ENCODE data around the gene IVL. TPM values are rescaled to one million over a fixed set of nuclear protein-coding genes. Genes with fewer than 3 reads are reported as not detected.

IVL gene
- polyA plus RNA-seq, 1 of the 3 experiments (the other 2 are of a cell fraction) = 0.64 TPM

DNA sequence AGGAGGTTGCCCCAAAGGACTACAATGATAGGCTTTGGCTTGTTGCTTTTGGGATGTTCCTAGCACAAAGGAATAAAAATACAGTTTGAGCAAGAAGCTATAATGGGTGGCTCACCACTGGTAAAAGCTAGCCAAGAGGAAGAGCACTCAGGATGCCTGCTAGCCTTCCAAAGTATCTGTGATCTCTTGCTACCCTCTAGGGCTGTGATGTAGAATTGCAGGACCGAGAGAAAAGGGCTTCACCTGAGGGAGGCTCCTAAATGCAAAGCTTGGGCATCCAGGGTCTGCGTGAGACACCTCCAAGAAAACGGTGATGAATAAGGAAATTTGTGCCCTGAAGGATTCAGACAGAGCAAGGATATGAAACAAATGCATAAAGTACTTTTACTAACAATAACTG lies 17.7 kb downstream of the IVL start:
- 2% methylated on average over 3 of the region's 3 CpGs for WGBS (ENCODE audit: low lambda C conversion rate)
- POLR2A ChIA-PET = no interaction called here
- 0 out of 2 replicates have a peak overlapping the region, but pooled peaks have one; percentile 27 for H2AFZ ChIP-seq (ENCODE audit: low read depth)
- H3K27me3 ChIP-seq (ENCODE audit: insufficient read depth) = no peaks in the 10 kb centered on the region
- DNase-seq = no peak
- H3F3A ChIP-seq (replicated peaks; ENCODE audit: insufficient read depth) = no peaks in the 10 kb centered on the region
- H3K79me2 ChIP-seq (ENCODE audit: insufficient read depth) = no peaks in the 10 kb centered on the region
- no peaks in the 10 kb centered on the region for H3K9me2 ChIP-seq
- H3K4me1 ChIP-seq (ENCODE audit: control insufficient read depth in 1 of 2, insufficient read depth in 2 of 2, low read depth in 1 of 2, low read length in 1 of 2) = no peaks in the 10 kb centered on the region
- no peaks in the 10 kb centered on the region for H4K20me1 ChIP-seq (ENCODE audit: insufficient read depth)
- H3K27ac ChIP-seq (ENCODE audit: low read depth in 2 of 2, low read length in 1 of 2) = no peak overlapping the region
- H3K36me3 ChIP-seq (replicated peaks in 1 of 2; ENCODE audit: control insufficient read depth in 1 of 2, insufficient read depth in 2 of 2, low read length in 1 of 2) = no peaks in the 10 kb centered on the region
- no peak overlapping the region for H3K9ac ChIP-seq
- CTCF ChIA-PET = interaction anchor here (1.7 kb wide), 1 partner anchor 57 kb away, joined by 6 read pairs; no protein-coding TSS in a partner anchor
- no peak overlapping the region for H3K4me2 ChIP-seq
- TF ChIP-seq TAF1 (IDR thresholded peaks at IDR 0.05; ENCODE audit: borderline replicate concordance, low read depth, low read length) (no peak), FOSL2 (IDR thresholded peaks at IDR 0.05; ENCODE audit: borderline replicate concordance, low read depth) (no peak), CHD2 (IDR thresholded peaks at IDR 0.05; ENCODE audit: low read length, partially characterized antibody) (no peak), RCOR1 (IDR thresholded peaks at IDR 0.05; ENCODE audit: low read length) (no peak), RAD21 (IDR thresholded peaks at IDR 0.05; ENCODE audit: low read length) (peak; percentile 70), TCF12 (IDR thresholded peaks at IDR 0.05) (no peak), JUND (IDR thresholded peaks at IDR 0.05) (no peak), FOXJ3 (CRISPR knock-in tag; IDR thresholded peaks at IDR 0.05) (no peak), SMC3 (IDR thresholded peaks at IDR 0.05; ENCODE audit: low read depth, low read length) (peak; percentile 74), RXRA (IDR thresholded peaks at IDR 0.05; ENCODE audit: borderline replicate concordance, low read depth) (no peak), NRF1 (IDR thresholded peaks at IDR 0.05; ENCODE audit: low read depth, low read length) (no peak), EP300 (IDR thresholded peaks at IDR 0.05; ENCODE audit: borderline replicate concordance in 1 of 2, low read depth in 1 of 2, low read length in 1 of 2) (no peak)
- TF ChIP-seq, protein P1, sequence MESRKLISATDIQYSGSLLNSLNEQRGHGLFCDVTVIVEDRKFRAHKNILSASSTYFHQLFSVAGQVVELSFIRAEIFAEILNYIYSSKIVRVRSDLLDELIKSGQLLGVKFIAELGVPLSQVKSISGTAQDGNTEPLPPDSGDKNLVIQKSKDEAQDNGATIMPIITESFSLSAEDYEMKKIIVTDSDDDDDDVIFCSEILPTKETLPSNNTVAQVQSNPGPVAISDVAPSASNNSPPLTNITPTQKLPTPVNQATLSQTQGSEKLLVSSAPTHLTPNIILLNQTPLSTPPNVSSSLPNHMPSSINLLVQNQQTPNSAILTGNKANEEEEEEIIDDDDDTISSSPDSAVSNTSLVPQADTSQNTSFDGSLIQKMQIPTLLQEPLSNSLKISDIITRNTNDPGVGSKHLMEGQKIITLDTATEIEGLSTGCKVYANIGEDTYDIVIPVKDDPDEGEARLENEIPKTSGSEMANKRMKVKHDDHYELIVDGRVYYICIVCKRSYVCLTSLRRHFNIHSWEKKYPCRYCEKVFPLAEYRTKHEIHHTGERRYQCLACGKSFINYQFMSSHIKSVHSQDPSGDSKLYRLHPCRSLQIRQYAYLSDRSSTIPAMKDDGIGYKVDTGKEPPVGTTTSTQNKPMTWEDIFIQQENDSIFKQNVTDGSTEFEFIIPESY (IDR thresholded peaks at IDR 0.05; ENCODE audit: borderline replicate concordance, low read depth) = no peak
- TF ChIP-seq, protein P2, sequence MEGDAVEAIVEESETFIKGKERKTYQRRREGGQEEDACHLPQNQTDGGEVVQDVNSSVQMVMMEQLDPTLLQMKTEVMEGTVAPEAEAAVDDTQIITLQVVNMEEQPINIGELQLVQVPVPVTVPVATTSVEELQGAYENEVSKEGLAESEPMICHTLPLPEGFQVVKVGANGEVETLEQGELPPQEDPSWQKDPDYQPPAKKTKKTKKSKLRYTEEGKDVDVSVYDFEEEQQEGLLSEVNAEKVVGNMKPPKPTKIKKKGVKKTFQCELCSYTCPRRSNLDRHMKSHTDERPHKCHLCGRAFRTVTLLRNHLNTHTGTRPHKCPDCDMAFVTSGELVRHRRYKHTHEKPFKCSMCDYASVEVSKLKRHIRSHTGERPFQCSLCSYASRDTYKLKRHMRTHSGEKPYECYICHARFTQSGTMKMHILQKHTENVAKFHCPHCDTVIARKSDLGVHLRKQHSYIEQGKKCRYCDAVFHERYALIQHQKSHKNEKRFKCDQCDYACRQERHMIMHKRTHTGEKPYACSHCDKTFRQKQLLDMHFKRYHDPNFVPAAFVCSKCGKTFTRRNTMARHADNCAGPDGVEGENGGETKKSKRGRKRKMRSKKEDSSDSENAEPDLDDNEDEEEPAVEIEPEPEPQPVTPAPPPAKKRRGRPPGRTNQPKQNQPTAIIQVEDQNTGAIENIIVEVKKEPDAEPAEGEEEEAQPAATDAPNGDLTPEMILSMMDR (IDR thresholded peaks at IDR 0.05) = peak; percentile 85
- TF ChIP-seq, protein P3, sequence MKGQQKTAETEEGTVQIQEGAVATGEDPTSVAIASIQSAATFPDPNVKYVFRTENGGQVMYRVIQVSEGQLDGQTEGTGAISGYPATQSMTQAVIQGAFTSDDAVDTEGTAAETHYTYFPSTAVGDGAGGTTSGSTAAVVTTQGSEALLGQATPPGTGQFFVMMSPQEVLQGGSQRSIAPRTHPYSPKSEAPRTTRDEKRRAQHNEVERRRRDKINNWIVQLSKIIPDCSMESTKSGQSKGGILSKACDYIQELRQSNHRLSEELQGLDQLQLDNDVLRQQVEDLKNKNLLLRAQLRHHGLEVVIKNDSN (IDR thresholded peaks at IDR 0.05; ENCODE audit: borderline replicate concordance, low read depth) = no peak
- H3K4me3 ChIP-seq (ENCODE audit: low read depth in 2 of 2, low read length in 1 of 2) = no peak overlapping the region
- H3K9me3 ChIP-seq = no peaks in the 10 kb centered on the region
